DOHH2 (cell line): ENCODE data around the gene RANBP3.

Experiments
- EZH2phosphoT487 ChIP-seq: fragments of 200-600 bp; sonication (generic); IDR thresholded peaks from 2 replicates; pipeline ENCODE4 v1.6.1; 2017; ENCODE audit warnings: borderline replicate concordance, mild to moderate bottlenecking, antibody characterized with exemption, low read length, moderate library complexity, mixed read lengths
- TF ChIP-seq, protein P1 (sequence below): fragments of 200-600 bp; sonication (generic); IDR thresholded peaks from one replicate; pipeline ENCODE4 v1.5.1; 2014; ENCODE audit warnings: antibody characterized with exemption, mild to moderate bottlenecking, low read depth, low read length; ENCODE audit not compliant: poor library complexity, severe bottlenecking

DNA sequence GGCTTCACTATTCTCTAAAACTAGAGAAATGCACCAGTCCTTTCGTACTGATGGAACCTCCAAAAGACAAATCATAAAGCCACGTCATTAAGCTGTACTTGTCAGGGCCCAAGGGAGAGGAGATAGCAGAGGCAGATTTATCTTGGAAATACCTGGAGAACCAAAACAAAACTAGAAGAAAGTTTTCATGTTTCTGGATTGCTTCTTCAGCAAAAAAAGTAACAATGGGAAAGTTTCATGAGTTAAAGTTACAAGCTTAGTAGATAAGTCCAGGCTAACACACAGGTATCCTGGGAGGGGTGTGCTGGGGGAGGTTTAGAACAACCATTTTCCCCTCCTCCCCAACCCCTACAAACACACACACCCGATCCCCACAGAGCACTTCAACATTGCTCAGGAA is 21.6 kb downstream of the RANBP3 start:
- TF ChIP-seq, protein P1, sequence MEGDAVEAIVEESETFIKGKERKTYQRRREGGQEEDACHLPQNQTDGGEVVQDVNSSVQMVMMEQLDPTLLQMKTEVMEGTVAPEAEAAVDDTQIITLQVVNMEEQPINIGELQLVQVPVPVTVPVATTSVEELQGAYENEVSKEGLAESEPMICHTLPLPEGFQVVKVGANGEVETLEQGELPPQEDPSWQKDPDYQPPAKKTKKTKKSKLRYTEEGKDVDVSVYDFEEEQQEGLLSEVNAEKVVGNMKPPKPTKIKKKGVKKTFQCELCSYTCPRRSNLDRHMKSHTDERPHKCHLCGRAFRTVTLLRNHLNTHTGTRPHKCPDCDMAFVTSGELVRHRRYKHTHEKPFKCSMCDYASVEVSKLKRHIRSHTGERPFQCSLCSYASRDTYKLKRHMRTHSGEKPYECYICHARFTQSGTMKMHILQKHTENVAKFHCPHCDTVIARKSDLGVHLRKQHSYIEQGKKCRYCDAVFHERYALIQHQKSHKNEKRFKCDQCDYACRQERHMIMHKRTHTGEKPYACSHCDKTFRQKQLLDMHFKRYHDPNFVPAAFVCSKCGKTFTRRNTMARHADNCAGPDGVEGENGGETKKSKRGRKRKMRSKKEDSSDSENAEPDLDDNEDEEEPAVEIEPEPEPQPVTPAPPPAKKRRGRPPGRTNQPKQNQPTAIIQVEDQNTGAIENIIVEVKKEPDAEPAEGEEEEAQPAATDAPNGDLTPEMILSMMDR: no peak
- no peak for TF ChIP-seq EZH2phosphoT487
